Liver (tissue), 3 donors: Measurements from ENCODE around the gene LSAMP.
"Not testable (repeated sequence)": the region's sequence is repeated elsewhere in the genome, so short reads cannot be mapped to it uniquely, and the experiment has no call there.

Experiments used
- EGR1 ChIP-seq, 2 donors: IDR thresholded peaks; 2 replicates each; pipeline ENCODE4 v1.6.1; 2016 to 2018; ENCODE audit warnings: antibody characterized with exemption in 2 of 2, low read depth in 2 of 2
- HNF4G ChIP-seq: IDR thresholded peaks from 2 replicates; pipeline ENCODE4 v1.6.1; 2016; ENCODE audit warnings: antibody characterized with exemption
- JUND ChIP-seq, 2 donors: IDR thresholded peaks; 2 replicates each; pipeline ENCODE4 v1.6.1; 2016; ENCODE audit warnings: antibody characterized with exemption in 2 of 2
- NR2F2 ChIP-seq: IDR thresholded peaks from 2 replicates; pipeline ENCODE4 v1.6.1; 2016; ENCODE audit warnings: antibody characterized with exemption
- RAD21 ChIP-seq, 2 donors: IDR thresholded peaks; 2 replicates each; pipeline ENCODE4 v1.6.1; 2016; ENCODE audit warnings: antibody characterized with exemption in 2 of 2, mild to moderate bottlenecking in 2 of 2
- SP1 ChIP-seq: IDR thresholded peaks from 2 replicates; pipeline ENCODE4 v1.6.1; 2018; ENCODE audit warnings: antibody characterized with exemption, mild to moderate bottlenecking
- TAF1 ChIP-seq: conservative IDR thresholded peaks from 2 replicates; pipeline ENCODE4 v1.6.1; 2016; ENCODE audit warnings: antibody characterized with exemption, mild to moderate bottlenecking
- YY1 ChIP-seq: IDR thresholded peaks from 2 replicates; pipeline ENCODE4 v1.6.1; 2016; ENCODE audit warnings: antibody characterized with exemption, mild to moderate bottlenecking
- TF ChIP-seq, protein P1 (sequence below): fragments of 150-350 bp; IDR thresholded peaks from 2 replicates; pipeline ENCODE4 v1.5.1; 2017; ENCODE audit warnings: improper control_type of control experiment, low read depth, low read length; ENCODE audit not compliant: missing input control
- TF ChIP-seq, protein P2 (sequence below): IDR thresholded peaks from 2 replicates; pipeline ENCODE4 v1.6.1; 2016; ENCODE audit warnings: antibody characterized with exemption, mild to moderate bottlenecking
- TF ChIP-seq, protein P3 (sequence below): IDR thresholded peaks from 2 replicates; pipeline ENCODE4 v1.6.1; 2016; ENCODE audit warnings: antibody characterized with exemption
- TF ChIP-seq, protein P4 (sequence below): IDR thresholded peaks from 2 replicates; pipeline ENCODE4 v1.6.1; 2016; ENCODE audit warnings: antibody characterized with exemption
- donor health status: healthy.
- donor health status: healthy.

DNA sequence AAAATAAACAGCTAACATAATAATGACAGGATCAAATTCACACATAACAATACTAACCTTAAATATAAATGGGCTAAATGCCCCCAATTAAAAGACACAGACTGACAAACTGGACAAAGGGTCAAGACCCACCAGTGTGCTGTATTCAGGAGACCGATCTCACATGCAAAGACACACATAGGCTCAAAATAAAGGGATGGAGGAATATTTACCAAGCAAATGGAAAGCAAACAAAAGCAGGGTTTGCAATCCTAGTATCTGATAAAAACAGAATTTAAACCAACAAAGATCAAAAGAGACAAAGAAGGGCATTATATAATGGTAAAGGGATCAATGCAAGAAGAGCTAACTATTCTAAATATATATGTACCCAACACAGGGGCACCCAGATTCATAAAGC, 692.3 kb downstream of the LSAMP start:
- TF ChIP-seq TAF1; YY1; SP1; EGR1 (IDR thresholded peaks at IDR 0.05; ENCODE audit: low read depth in 2 of 2); RAD21 (IDR thresholded peaks at IDR 0.05); NR2F2; JUND (IDR thresholded peaks at IDR 0.05); HNF4G: not testable (repeated sequence)
- TF ChIP-seq, protein P1, sequence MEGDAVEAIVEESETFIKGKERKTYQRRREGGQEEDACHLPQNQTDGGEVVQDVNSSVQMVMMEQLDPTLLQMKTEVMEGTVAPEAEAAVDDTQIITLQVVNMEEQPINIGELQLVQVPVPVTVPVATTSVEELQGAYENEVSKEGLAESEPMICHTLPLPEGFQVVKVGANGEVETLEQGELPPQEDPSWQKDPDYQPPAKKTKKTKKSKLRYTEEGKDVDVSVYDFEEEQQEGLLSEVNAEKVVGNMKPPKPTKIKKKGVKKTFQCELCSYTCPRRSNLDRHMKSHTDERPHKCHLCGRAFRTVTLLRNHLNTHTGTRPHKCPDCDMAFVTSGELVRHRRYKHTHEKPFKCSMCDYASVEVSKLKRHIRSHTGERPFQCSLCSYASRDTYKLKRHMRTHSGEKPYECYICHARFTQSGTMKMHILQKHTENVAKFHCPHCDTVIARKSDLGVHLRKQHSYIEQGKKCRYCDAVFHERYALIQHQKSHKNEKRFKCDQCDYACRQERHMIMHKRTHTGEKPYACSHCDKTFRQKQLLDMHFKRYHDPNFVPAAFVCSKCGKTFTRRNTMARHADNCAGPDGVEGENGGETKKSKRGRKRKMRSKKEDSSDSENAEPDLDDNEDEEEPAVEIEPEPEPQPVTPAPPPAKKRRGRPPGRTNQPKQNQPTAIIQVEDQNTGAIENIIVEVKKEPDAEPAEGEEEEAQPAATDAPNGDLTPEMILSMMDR: not testable (repeated sequence)
- TF ChIP-seq, protein P2, sequence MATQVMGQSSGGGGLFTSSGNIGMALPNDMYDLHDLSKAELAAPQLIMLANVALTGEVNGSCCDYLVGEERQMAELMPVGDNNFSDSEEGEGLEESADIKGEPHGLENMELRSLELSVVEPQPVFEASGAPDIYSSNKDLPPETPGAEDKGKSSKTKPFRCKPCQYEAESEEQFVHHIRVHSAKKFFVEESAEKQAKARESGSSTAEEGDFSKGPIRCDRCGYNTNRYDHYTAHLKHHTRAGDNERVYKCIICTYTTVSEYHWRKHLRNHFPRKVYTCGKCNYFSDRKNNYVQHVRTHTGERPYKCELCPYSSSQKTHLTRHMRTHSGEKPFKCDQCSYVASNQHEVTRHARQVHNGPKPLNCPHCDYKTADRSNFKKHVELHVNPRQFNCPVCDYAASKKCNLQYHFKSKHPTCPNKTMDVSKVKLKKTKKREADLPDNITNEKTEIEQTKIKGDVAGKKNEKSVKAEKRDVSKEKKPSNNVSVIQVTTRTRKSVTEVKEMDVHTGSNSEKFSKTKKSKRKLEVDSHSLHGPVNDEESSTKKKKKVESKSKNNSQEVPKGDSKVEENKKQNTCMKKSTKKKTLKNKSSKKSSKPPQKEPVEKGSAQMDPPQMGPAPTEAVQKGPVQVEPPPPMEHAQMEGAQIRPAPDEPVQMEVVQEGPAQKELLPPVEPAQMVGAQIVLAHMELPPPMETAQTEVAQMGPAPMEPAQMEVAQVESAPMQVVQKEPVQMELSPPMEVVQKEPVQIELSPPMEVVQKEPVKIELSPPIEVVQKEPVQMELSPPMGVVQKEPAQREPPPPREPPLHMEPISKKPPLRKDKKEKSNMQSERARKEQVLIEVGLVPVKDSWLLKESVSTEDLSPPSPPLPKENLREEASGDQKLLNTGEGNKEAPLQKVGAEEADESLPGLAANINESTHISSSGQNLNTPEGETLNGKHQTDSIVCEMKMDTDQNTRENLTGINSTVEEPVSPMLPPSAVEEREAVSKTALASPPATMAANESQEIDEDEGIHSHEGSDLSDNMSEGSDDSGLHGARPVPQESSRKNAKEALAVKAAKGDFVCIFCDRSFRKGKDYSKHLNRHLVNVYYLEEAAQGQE: not testable (repeated sequence)
- TF ChIP-seq, protein P3, sequence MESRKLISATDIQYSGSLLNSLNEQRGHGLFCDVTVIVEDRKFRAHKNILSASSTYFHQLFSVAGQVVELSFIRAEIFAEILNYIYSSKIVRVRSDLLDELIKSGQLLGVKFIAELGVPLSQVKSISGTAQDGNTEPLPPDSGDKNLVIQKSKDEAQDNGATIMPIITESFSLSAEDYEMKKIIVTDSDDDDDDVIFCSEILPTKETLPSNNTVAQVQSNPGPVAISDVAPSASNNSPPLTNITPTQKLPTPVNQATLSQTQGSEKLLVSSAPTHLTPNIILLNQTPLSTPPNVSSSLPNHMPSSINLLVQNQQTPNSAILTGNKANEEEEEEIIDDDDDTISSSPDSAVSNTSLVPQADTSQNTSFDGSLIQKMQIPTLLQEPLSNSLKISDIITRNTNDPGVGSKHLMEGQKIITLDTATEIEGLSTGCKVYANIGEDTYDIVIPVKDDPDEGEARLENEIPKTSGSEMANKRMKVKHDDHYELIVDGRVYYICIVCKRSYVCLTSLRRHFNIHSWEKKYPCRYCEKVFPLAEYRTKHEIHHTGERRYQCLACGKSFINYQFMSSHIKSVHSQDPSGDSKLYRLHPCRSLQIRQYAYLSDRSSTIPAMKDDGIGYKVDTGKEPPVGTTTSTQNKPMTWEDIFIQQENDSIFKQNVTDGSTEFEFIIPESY: not testable (repeated sequence)
- TF ChIP-seq, protein P4, sequence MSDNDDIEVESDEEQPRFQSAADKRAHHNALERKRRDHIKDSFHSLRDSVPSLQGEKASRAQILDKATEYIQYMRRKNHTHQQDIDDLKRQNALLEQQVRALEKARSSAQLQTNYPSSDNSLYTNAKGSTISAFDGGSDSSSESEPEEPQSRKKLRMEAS: not testable (repeated sequence)
